ENCODE measurements around the gene UNC79. TPM values are rescaled to one million over a fixed set of nuclear protein-coding genes. Genes with fewer than 3 reads are reported as not detected.

UNC79 gene
- total and polyA plus RNA-seq, 2 donors (not counting 3 experiments of a cell fraction or from before 2014, with no cell fraction given), result not detected

GRCh38 chr14:93531644-93532043 is 100.9 kb downstream of the UNC79 start:
- Histone ChIP-seq H3K9me1 (replicated peaks; ENCODE audit: control insufficient read depth, extremely low read depth, insufficient read depth, low read length) (no peaks in the 10 kb centered on the region), H2AFZ (ENCODE audit: low read depth, low read length) (no peak overlapping the region), H3K4me3 (replicated peaks in 1 of 3; ENCODE audit: insufficient read depth in 1 of 3, low read depth in 1 of 3, low read length in 3 of 3) (no peak overlapping the region), H3K27me3 (ENCODE audit: control insufficient read depth in 2 of 2, insufficient read depth in 2 of 2, low read length in 2 of 2) (no peaks in the 10 kb centered on the region), H4K20me1 (replicated peaks; ENCODE audit: control insufficient read depth, extremely low read depth, insufficient read depth, low read length) (no peaks in the 10 kb centered on the region), H3K27ac (ENCODE audit: insufficient read depth, low read depth, low read length) (no peak overlapping the region), H3K4me2 (ENCODE audit: insufficient read depth, low read length) (no peak overlapping the region), H3K4me1 (ENCODE audit: control insufficient read depth, extremely low read depth, insufficient read depth, low read length) (no peaks in the 10 kb centered on the region), H3K9me3 (replicated peaks; ENCODE audit: control insufficient read depth, insufficient read depth, low read length) (no peaks in the 10 kb centered on the region), H3K79me2 (ENCODE audit: control insufficient read depth, insufficient read depth, low read length) (no peaks in the 10 kb centered on the region), H3K9ac (replicated peaks; ENCODE audit: extremely low read depth, insufficient read depth, low read length) (no peak overlapping the region), H3K36me3 (ENCODE audit: control insufficient read depth in 2 of 2, extremely low read depth in 1 of 2, insufficient read depth in 2 of 2, low read length in 2 of 2) (no peaks in the 10 kb centered on the region)
- intact Hi-C loops (cut with micrococcal nuclease), result no loop called here
- POLR2A ChIA-PET, result no interaction called here
- TF ChIP-seq FOS (IDR thresholded peaks at IDR 0.05; ENCODE audit: borderline replicate concordance, insufficient read depth, low read length), result no peak
- TF ChIP-seq EZH2 (IDR thresholded peaks at IDR 0.05; ENCODE audit: borderline replicate concordance, low read depth, low read length, severe bottlenecking), result no peak
- TF ChIP-seq MAX (IDR thresholded peaks at IDR 0.05; ENCODE audit: insufficient read depth, insufficient read length), result no peak
- no peak for TF ChIP-seq MYC (IDR thresholded peaks at IDR 0.05; ENCODE audit: low read depth, low read length)
- TF ChIP-seq GATA2 (IDR thresholded peaks at IDR 0.05; ENCODE audit: insufficient read depth, insufficient read length, low read depth, low read length), result no peak
- TF ChIP-seq CTCF (IDR thresholded peaks at IDR 0.05; ENCODE audit: extremely low read depth in 1 of 2, insufficient read depth in 1 of 2, low read depth in 1 of 2, low read length in 2 of 2), result no peak
- no peak for TF ChIP-seq JUN (IDR thresholded peaks at IDR 0.05; ENCODE audit: borderline replicate concordance, insufficient read depth, insufficient read length, low read depth)
- TF ChIP-seq POLR2AphosphoS5 (IDR thresholded peaks at IDR 0.05; ENCODE audit: insufficient read depth, low read depth, low read length), result no peak
- TF ChIP-seq POLR2A (IDR thresholded peaks at IDR 0.05; ENCODE audit: low read depth, low read length), result no peak
- CTCF ChIA-PET, result no interaction called here
- BruUV-seq (replicated peaks), result no TSS peak
- no peak for DNase-seq (ENCODE audit: low read depth, low spot score)
- dilution Hi-C loops (cut with MboI; ENCODE audit: extremely low pct_ligation_motif_present, low sequenced_read_pairs), result no loop called here
- FAIRE-seq, result no peak

Measured in endothelial cell of umbilical vein (primary cell).